ENCODE data around the gene SMIM13. TPM values are rescaled to one million over a fixed set of nuclear protein-coding genes. Genes with fewer than 3 reads are reported as not detected.

Gene SMIM13
- total and polyA plus RNA-seq, 2 donors (not counting 3 experiments of a cell fraction or from before 2014, with no cell fraction given), result 3.2 to 14.7 TPM

DNA sequence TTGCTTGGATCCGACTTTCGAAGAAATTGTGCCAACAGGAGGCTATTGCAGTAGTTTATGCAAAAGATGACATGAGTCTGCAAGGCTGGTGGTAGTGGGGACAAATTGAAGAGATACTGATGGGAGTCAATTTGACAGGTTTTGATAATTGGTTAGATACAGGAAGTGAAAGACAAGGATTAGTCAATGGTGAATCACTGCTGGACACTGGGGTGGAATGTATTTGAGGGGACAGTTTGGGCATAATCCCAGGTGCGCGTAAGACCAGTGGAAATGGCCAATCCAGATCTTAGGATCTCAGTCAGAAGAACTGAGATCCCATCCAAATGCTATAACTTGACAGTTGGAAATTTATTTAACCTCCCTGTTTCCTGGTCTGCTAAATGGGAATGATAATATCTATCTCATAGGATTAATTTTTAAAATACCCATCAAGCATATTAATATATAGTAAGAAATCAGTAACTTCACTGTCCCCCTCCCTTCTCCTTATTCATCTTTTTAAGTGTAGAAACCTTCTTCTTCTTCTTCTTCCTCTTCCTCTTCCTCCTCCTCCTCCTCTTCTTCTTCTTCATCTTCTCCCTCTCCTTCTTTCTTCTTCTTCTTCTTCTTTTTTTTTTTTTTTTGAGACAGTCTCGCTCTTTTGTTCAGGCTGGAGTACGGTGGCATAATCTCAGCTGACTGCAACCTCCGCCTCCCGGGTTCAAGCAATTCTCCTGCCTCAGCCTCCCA lies 48.8 kb downstream of the SMIM13 start:
- Histone ChIP-seq H3K9ac (replicated peaks; ENCODE audit: extremely low read depth, insufficient read depth, low read length) (no peak overlapping the region), H3K9me1 (replicated peaks; ENCODE audit: control insufficient read depth, extremely low read depth, insufficient read depth, low read length) (no peaks in the 10 kb centered on the region), H3K36me3 (ENCODE audit: control insufficient read depth in 2 of 2, extremely low read depth in 1 of 2, insufficient read depth in 2 of 2, low read length in 2 of 2) (no peaks in the 10 kb centered on the region), H3K4me3 (replicated peaks in 1 of 3; ENCODE audit: insufficient read depth in 1 of 3, low read depth in 1 of 3, low read length in 3 of 3) (no peak overlapping the region), H3K4me2 (ENCODE audit: insufficient read depth, low read length) (no peak overlapping the region), H3K27me3 (ENCODE audit: control insufficient read depth in 2 of 2, insufficient read depth in 2 of 2, low read length in 2 of 2) (no peaks in the 10 kb centered on the region), H3K27ac (ENCODE audit: insufficient read depth, low read depth, low read length) (no peak overlapping the region), H2AFZ (ENCODE audit: low read depth, low read length) (no peak overlapping the region), H3K4me1 (ENCODE audit: control insufficient read depth, extremely low read depth, insufficient read depth, low read length) (no peaks in the 10 kb centered on the region), H3K79me2 (ENCODE audit: control insufficient read depth, insufficient read depth, low read length) (no peaks in the 10 kb centered on the region), H4K20me1 (replicated peaks; ENCODE audit: control insufficient read depth, extremely low read depth, insufficient read depth, low read length) (no peaks in the 10 kb centered on the region), H3K9me3 (replicated peaks; ENCODE audit: control insufficient read depth, insufficient read depth, low read length) (no peaks in the 10 kb centered on the region)
- BruUV-seq (replicated peaks), result no TSS peak
- POLR2A ChIA-PET, result no interaction called here
- TF ChIP-seq JUN (IDR thresholded peaks at IDR 0.05; ENCODE audit: borderline replicate concordance, insufficient read depth, insufficient read length, low read depth) (no peak), EZH2 (IDR thresholded peaks at IDR 0.05; ENCODE audit: borderline replicate concordance, low read depth, low read length, severe bottlenecking) (no peak), MYC (IDR thresholded peaks at IDR 0.05; ENCODE audit: low read depth, low read length) (no peak), FOS (IDR thresholded peaks at IDR 0.05; ENCODE audit: borderline replicate concordance, insufficient read depth, low read length) (no peak), POLR2AphosphoS5 (IDR thresholded peaks at IDR 0.05; ENCODE audit: insufficient read depth, low read depth, low read length) (no peak), POLR2A (IDR thresholded peaks at IDR 0.05; ENCODE audit: low read depth, low read length) (no peak)
- TF ChIP-seq, protein P1, sequence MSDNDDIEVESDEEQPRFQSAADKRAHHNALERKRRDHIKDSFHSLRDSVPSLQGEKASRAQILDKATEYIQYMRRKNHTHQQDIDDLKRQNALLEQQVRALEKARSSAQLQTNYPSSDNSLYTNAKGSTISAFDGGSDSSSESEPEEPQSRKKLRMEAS (IDR thresholded peaks at IDR 0.05; ENCODE audit: insufficient read depth, insufficient read length), result no peak
- CTCF ChIA-PET, result interaction anchor here (0.9 to 4.0 kb wide), 3 partner anchors 11 to 433 kb away, joined by 3 to 136 read pairs (median 32); no protein-coding TSS in a partner anchor
- FAIRE-seq, result no peak
- no peak for DNase-seq (ENCODE audit: low read depth, low spot score)
- dilution Hi-C loops (cut with MboI; ENCODE audit: extremely low pct_ligation_motif_present, low sequenced_read_pairs), result loop anchor here (25.0 kb wide), 1 partner anchor 345 kb away; no protein-coding TSS in a partner anchor
- intact Hi-C loops (cut with micrococcal nuclease), result no loop called here
